BE2C (cell line): Measurements from ENCODE around the gene OR4Q3. TPM values are rescaled to one million over a fixed set of nuclear protein-coding genes. Genes with fewer than 3 reads are reported as not detected.
"Not testable (repeated sequence)": the region's sequence is repeated elsewhere in the genome, so short reads cannot be mapped to it uniquely, and the experiment has no call there.

Experiments
- DNase-seq: peaks from one replicate; pipeline ENCODE4 v3.0.0-alpha.2; 2020
- H3K27me3 ChIP-seq: fragments of 250-450 bp; sonication (Bioruptor Pico); 2 replicates; pipeline ENCODE4 v1.5.1; 2020; ENCODE audit warnings: mild to moderate bottlenecking
- H3K36me3 ChIP-seq: fragments of 250-450 bp; sonication (Bioruptor Pico); 2 replicates; pipeline ENCODE4 v1.5.1; 2020; ENCODE audit warnings: mild to moderate bottlenecking
- H3K4me1 ChIP-seq: fragments of 250-450 bp; sonication (Bioruptor Pico); 2 replicates; pipeline ENCODE4 v1.5.1; 2020
- H3K4me3 ChIP-seq: 2 replicates; pipeline ENCODE4 v1.5.1; 2011; ENCODE audit warnings: low read depth, low read length
- H3K9me3 ChIP-seq: fragments of 250-450 bp; sonication (Bioruptor Pico); 2 replicates; pipeline ENCODE4 v1.5.1; 2020
- CTCF ChIP-seq: IDR thresholded peaks from 2 replicates; pipeline ENCODE4 v1.5.1; 2012; ENCODE audit warnings: mild to moderate bottlenecking, low read depth, low read length
- polyA plus RNA-seq: library from polyadenylated mRNA; unstranded; fragments of >200 nt; gene quantifications from one replicate; pipeline ENCODE4 v1.2.1, GENCODE V29; 2012; ENCODE audit warnings: low read depth, missing spikeins; ENCODE audit not compliant: insufficient read length, insufficient read depth

Gene OR4Q3
- polyA plus RNA-seq, result not detected

- no peaks in the 10 kb centered on the region for H3K9me3 ChIP-seq
- no peak for DNase-seq
Observed at GRCh38 chr14:19743256-19743655, at the start of gene OR4Q3. Gene OR4Q3 (plus strand): TSS chr14:19743571.

GRCh38 chr14:19729359-19729758 is 14.0 kb upstream of the OR4Q3 start:
- TF ChIP-seq CTCF, result no peak
- DNase-seq, result no peak
- H3K27me3 ChIP-seq, result no peaks in the 10 kb centered on the region
- no peaks in the 10 kb centered on the region for H3K4me1 ChIP-seq
- no peak overlapping the region for H3K4me3 ChIP-seq
- no peaks in the 10 kb centered on the region for H3K9me3 ChIP-seq
- H3K36me3 ChIP-seq, result no peaks in the 10 kb centered on the region

More at GRCh38 chr14:19743256-19743655, at the start of gene OR4Q3:
- Histone ChIP-seq H3K4me1 (no peaks in the 10 kb centered on the region), H3K4me3 (no peak within 1 kb of the TSS), H3K27me3 (no peaks in the 10 kb centered on the region), H3K36me3 (no peaks in the 10 kb centered on the region)
- TF ChIP-seq CTCF, result no peak

GRCh38 chr14:19729763-19730162 is 13.6 kb upstream of the OR4Q3 start:
- H3K4me1 ChIP-seq, result no peaks in the 10 kb centered on the region
- no peaks in the 10 kb centered on the region for H3K27me3 ChIP-seq
- no peak for TF ChIP-seq CTCF
- H3K4me3 ChIP-seq, result no peak overlapping the region
- DNase-seq, result no peak
- no peaks in the 10 kb centered on the region for H3K36me3 ChIP-seq
- no peaks in the 10 kb centered on the region for H3K9me3 ChIP-seq

GRCh38 chr14:19733893-19734292 is 9.5 kb upstream of the OR4Q3 start:
- not testable (repeated sequence) for DNase-seq, H3K27me3 ChIP-seq, H3K36me3 ChIP-seq, H3K9me3 ChIP-seq, H3K4me3 ChIP-seq, H3K4me1 ChIP-seq

- not testable (repeated sequence) for H3K9me3 ChIP-seq, H3K27me3 ChIP-seq, DNase-seq, H3K4me3 ChIP-seq, H3K36me3 ChIP-seq, H3K4me1 ChIP-seq
Observed at GRCh38 chr14:19752316-19752715, 8.9 kb downstream of the OR4Q3 start.

GRCh38 chr14:19754172-19754571 is 10.8 kb downstream of the OR4Q3 start:
- DNase-seq, result no peak

GRCh38 chr14:19771491-19771890 is 28.1 kb downstream of the OR4Q3 start:
- H3K4me3 ChIP-seq, H3K36me3 ChIP-seq, H3K4me1 ChIP-seq, H3K9me3 ChIP-seq, DNase-seq, H3K27me3 ChIP-seq: not testable (repeated sequence)

More at GRCh38 chr14:19754172-19754571, 10.8 kb downstream of the OR4Q3 start:
- no peaks in the 10 kb centered on the region for H3K36me3 ChIP-seq
- no peak for TF ChIP-seq CTCF
- H3K27me3 ChIP-seq, result no peaks in the 10 kb centered on the region
- no peaks in the 10 kb centered on the region for H3K9me3 ChIP-seq
- no peak overlapping the region for H3K4me3 ChIP-seq
- no peaks in the 10 kb centered on the region for H3K4me1 ChIP-seq

GRCh38 chr14:19771895-19772430 is 28.6 kb downstream of the OR4Q3 start:
- H3K4me3 ChIP-seq, result no peak overlapping the region
- TF ChIP-seq CTCF, result no peak
- no peak for DNase-seq
- H3K9me3 ChIP-seq, result no peaks in the 10 kb centered on the region
- H3K36me3 ChIP-seq, result no peaks in the 10 kb centered on the region
- H3K4me1 ChIP-seq, result no peaks in the 10 kb centered on the region
- no peaks in the 10 kb centered on the region for H3K27me3 ChIP-seq

GRCh38 chr14:19772454-19772853 is 29.1 kb downstream of the OR4Q3 start:
- DNase-seq, H3K27me3 ChIP-seq, H3K36me3 ChIP-seq, H3K4me3 ChIP-seq, H3K9me3 ChIP-seq, H3K4me1 ChIP-seq: not testable (repeated sequence)

GRCh38 chr14:19773204-19773603 is 29.8 kb downstream of the OR4Q3 start, which contains the start of gene OR4M1:
Gene OR4M1 (plus strand): TSS chr14:19773504. CDS start chr14:19780323, 6,819 bp downstream.
- not testable (repeated sequence) for H3K36me3 ChIP-seq, H3K9me3 ChIP-seq, DNase-seq, H3K4me3 ChIP-seq, H3K27me3 ChIP-seq, H3K4me1 ChIP-seq
